ENCODE data around the gene TMEM218.

TMEM218 gene

GRCh38 chr11:125117429-125117828 is 6.0 kb upstream of the TMEM218 start:
- DNase-seq (ENCODE audit: low read depth), result no peak
- no peak for TF ChIP-seq CTCF (IDR thresholded peaks at IDR 0.05; ENCODE audit: insufficient read depth, low read depth, low read length, missing control alignments)
- H3K4me3 ChIP-seq (ENCODE audit: low read length), result no peak overlapping the region

GRCh38 chr11:125114518-125114917 is 3.1 kb upstream of the TMEM218 start:
- peak; percentile 24 for TF ChIP-seq CTCF (IDR thresholded peaks at IDR 0.05; ENCODE audit: insufficient read depth, low read depth, low read length, missing control alignments)
- H3K4me3 ChIP-seq (ENCODE audit: low read length), result no peak overlapping the region
- DNase-seq (ENCODE audit: low read depth), result peak; percentile 20

- DNase-seq (ENCODE audit: low read depth), result no peak
- TF ChIP-seq CTCF (IDR thresholded peaks at IDR 0.05; ENCODE audit: insufficient read depth, low read depth, low read length, missing control alignments), result no peak
- peak overlapping the region; percentile 82 for H3K4me3 ChIP-seq (ENCODE audit: low read length)
Observed at GRCh38 chr11:125112208-125112604, 780 bp upstream of the TMEM218 start.

- no peak for DNase-seq (ENCODE audit: low read depth)
- TF ChIP-seq CTCF (IDR thresholded peaks at IDR 0.05; ENCODE audit: insufficient read depth, low read depth, low read length, missing control alignments), result no peak
Observed at GRCh38 chr11:125111001-125111342, 454 bp downstream of the TMEM218 start.

GRCh38 chr11:125110506-125110905 is 920 bp downstream of the TMEM218 start:
- TF ChIP-seq CTCF (IDR thresholded peaks at IDR 0.05; ENCODE audit: insufficient read depth, low read depth, low read length, missing control alignments), result no peak
- H3K4me3 ChIP-seq (ENCODE audit: low read length), result peak overlapping the region; percentile 82
- DNase-seq (ENCODE audit: low read depth), result no peak

More at GRCh38 chr11:125111001-125111342, 454 bp downstream of the TMEM218 start:
- H3K4me3 ChIP-seq (ENCODE audit: low read length), result peak overlapping the region; percentile 82

GRCh38 chr11:125108469-125108868 is 3.0 kb downstream of the TMEM218 start:
- no peak overlapping the region for H3K4me3 ChIP-seq (ENCODE audit: low read length)
- DNase-seq (ENCODE audit: low read depth), result no peak
- no peak for TF ChIP-seq CTCF (IDR thresholded peaks at IDR 0.05; ENCODE audit: insufficient read depth, low read depth, low read length, missing control alignments)

- DNase-seq (ENCODE audit: low read depth), result no peak
- TF ChIP-seq CTCF (IDR thresholded peaks at IDR 0.05; ENCODE audit: insufficient read depth, low read depth, low read length, missing control alignments), result no peak
- H3K4me3 ChIP-seq (ENCODE audit: low read length), result no peak overlapping the region
Observed at GRCh38 chr11:125105926-125106325, 5.5 kb downstream of the TMEM218 start.

All from epithelial cell of esophagus (primary cell).